Hepatocyte (in vitro differentiated cells): ENCODE measurements around the gene ARID3A. TPM values are rescaled to one million over a fixed set of nuclear protein-coding genes. Genes with fewer than 3 reads are reported as not detected.

Source experiments
- DNase-seq: peaks from one replicate; pipeline ENCODE4 v3.0.0-alpha.2; 2016; ENCODE audit warnings: low spot score
- H2AFZ ChIP-seq: fragments of 200-600 bp; sonication (generic); 2 replicates; pipeline ENCODE4 v1.6.0; 2016; ENCODE audit warnings: antibody characterized with exemption, mild to moderate bottlenecking
- H3K27ac ChIP-seq: fragments of 200-600 bp; sonication (generic); 2 replicates; pipeline ENCODE4 v1.5.1; 2016; ENCODE audit warnings: mild to moderate bottlenecking
- H3K27me3 ChIP-seq: fragments of 200-600 bp; sonication (generic); 2 replicates; pipeline ENCODE4 v1.6.1; 2016
- H3K36me3 ChIP-seq: fragments of 200-600 bp; sonication (generic); replicated peaks from 2 replicates; pipeline ENCODE4 v1.5.1; 2016; ENCODE audit warnings: low read depth; ENCODE audit not compliant: insufficient read depth
- H3K4me1 ChIP-seq: fragments of 200-600 bp; sonication (generic); 2 replicates; pipeline ENCODE4 v1.5.1; 2016; ENCODE audit warnings: mild to moderate bottlenecking, moderate library complexity; ENCODE audit not compliant: insufficient read depth
- H3K4me2 ChIP-seq: fragments of 200-600 bp; sonication (generic); 2 replicates; pipeline ENCODE4 v1.6.0; 2016
- H3K4me3 ChIP-seq: fragments of 200-600 bp; sonication (generic); 2 replicates; pipeline ENCODE4 v1.5.1; 2016; ENCODE audit warnings: mild to moderate bottlenecking
- H3K79me2 ChIP-seq: fragments of 200-600 bp; sonication (generic); 2 replicates; pipeline ENCODE4 v1.6.0; 2017; ENCODE audit warnings: mild to moderate bottlenecking
- H3K9me2 ChIP-seq: fragments of 200-600 bp; sonication (generic); replicated peaks from 2 replicates; pipeline ENCODE4 v1.6.0; 2017; ENCODE audit warnings: mild to moderate bottlenecking; ENCODE audit not compliant: insufficient read depth
- H3K9me3 ChIP-seq: fragments of 200-600 bp; sonication (generic); 2 replicates; pipeline ENCODE4 v1.5.1; 2016; ENCODE audit warnings: low read depth, mild to moderate bottlenecking
- H4K20me1 ChIP-seq: fragments of 200-600 bp; sonication (generic); 2 replicates; pipeline ENCODE4 v1.6.0; 2016; ENCODE audit warnings: mild to moderate bottlenecking; ENCODE audit not compliant: insufficient read depth, poor library complexity, severe bottlenecking
- CTCF ChIP-seq: fragments of 200-600 bp; sonication (generic); IDR thresholded peaks from 2 replicates; pipeline ENCODE4 v1.5.1; 2016; ENCODE audit warnings: antibody characterized with exemption, mild to moderate bottlenecking; ENCODE audit not compliant: poor library complexity
- EZH2 ChIP-seq: fragments of 200-600 bp; sonication (generic); IDR thresholded peaks from 2 replicates; pipeline ENCODE4 v1.6.1; 2016; ENCODE audit warnings: antibody characterized with exemption, mild to moderate bottlenecking, borderline replicate concordance
- EZH2phosphoT487 ChIP-seq: fragments of 200-600 bp; sonication (generic); IDR thresholded peaks from one replicate; pipeline ENCODE4 v1.6.1; 2018; ENCODE audit warnings: antibody characterized with exemption, mild to moderate bottlenecking, low read depth, moderate library complexity; ENCODE audit not compliant: unreplicated experiment, severe bottlenecking
- WGBS: methylation state at CpG from one replicate; pipeline ENCODE4 v1.1.6; 2016; ENCODE audit warnings: low lambda C conversion rate; ENCODE audit errors: missing lambda C conversion rate; 5-methylcytosine and 5-hydroxymethylcytosine counted together
- polyA plus RNA-seq: library from polyadenylated mRNA; unstranded; fragments of >200 nt; fragmentation: Nextera tagmentation; extraction: Ambion mirVana; gene quantifications from 2 replicates; pipeline ENCODE4 v1.2.1, GENCODE V29; 2016
- total RNA-seq: library from RNA; depleted of rRNA; stranded (reverse); fragments of >200 nt; gene quantifications from 2 replicates; pipeline ENCODE4 v1.2.3, GENCODE V29; 2014

The ARID3A gene
- total and polyA plus RNA-seq, 2 experiments from 2014 or later = 122 to 180 TPM

GRCh38 chr19:924553-925086 lies 1.2 kb upstream of the ARID3A start:
- no peaks in the 10 kb centered on the region for H3K9me2 ChIP-seq
- H3K4me1 ChIP-seq = peaks cover 13% of the 10 kb centered on the region
- H3K79me2 ChIP-seq = peaks cover 51% of the 10 kb centered on the region
- peak overlapping the region; percentile 96 for H3K27ac ChIP-seq
- peak overlapping the region; percentile 89 for H3K4me2 ChIP-seq
- 12% methylated on average over 15 of the region's 31 CpGs for WGBS
- TF ChIP-seq EZH2phosphoT487 = no peak
- TF ChIP-seq CTCF = no peak
- no peak for TF ChIP-seq EZH2
- H4K20me1 ChIP-seq = peaks cover 19% of the 10 kb centered on the region
- H3K9me3 ChIP-seq = no peaks in the 10 kb centered on the region
- peak overlapping the region; percentile 64 for H2AFZ ChIP-seq
- DNase-seq = no peak
- no peaks in the 10 kb centered on the region for H3K36me3 ChIP-seq
- peaks cover 9% of the 10 kb centered on the region for H3K27me3 ChIP-seq
- H3K4me3 ChIP-seq = peak overlapping the region; percentile 70

GRCh38 chr19:925087-925525 lies 729 bp upstream of the ARID3A start:
- H3K4me1 ChIP-seq = peaks cover 13% of the 10 kb centered on the region
- TF ChIP-seq EZH2 (no peak), CTCF (no peak), EZH2phosphoT487 (no peak)

GRCh38 chr19:926323-926588 lies 421 bp downstream of the ARID3A start:
- Histone ChIP-seq H3K4me1 (peaks cover 10% of the 10 kb centered on the region), H3K9me3 (no peaks in the 10 kb centered on the region), H3K79me2 (peaks cover 67% of the 10 kb centered on the region), H3K27ac (peak overlapping the region; percentile 96), H3K4me2 (peak overlapping the region; percentile 98), H3K36me3 (no peaks in the 10 kb centered on the region), H4K20me1 (peaks cover 31% of the 10 kb centered on the region), H3K4me3 (peak overlapping the region; percentile 70), H3K9me2 (no peaks in the 10 kb centered on the region), H2AFZ (no peak overlapping the region), H3K27me3 (no peaks in the 10 kb centered on the region)
- no peak for TF ChIP-seq CTCF
- TF ChIP-seq EZH2 = no peak
- no peak for TF ChIP-seq EZH2phosphoT487
- no peak for DNase-seq
- 1% methylated on average over 18 of the region's 21 CpGs for WGBS

More at GRCh38 chr19:925087-925525, 729 bp upstream of the ARID3A start:
- no peaks in the 10 kb centered on the region for H3K36me3 ChIP-seq
- no peaks in the 10 kb centered on the region for H3K9me3 ChIP-seq
- peak overlapping the region; percentile 96 for H3K27ac ChIP-seq
- peaks cover 5% of the 10 kb centered on the region for H3K27me3 ChIP-seq
- peaks cover 23% of the 10 kb centered on the region for H4K20me1 ChIP-seq
- peak overlapping the region; percentile 70 for H3K4me3 ChIP-seq
- H3K79me2 ChIP-seq = peaks cover 56% of the 10 kb centered on the region
- WGBS = 0% methylated on average over 13 of the region's 39 CpGs
- no peak for DNase-seq
- H3K9me2 ChIP-seq = no peaks in the 10 kb centered on the region
- H2AFZ ChIP-seq = peak overlapping the region; percentile 64
- H3K4me2 ChIP-seq = peak overlapping the region; percentile 89
